H7 (cell line): ENCODE measurements around the gene MMP7. TPM values are rescaled to one million over a fixed set of nuclear protein-coding genes. Genes with fewer than 3 reads are reported as not detected.
A peak's percentile ranks its signal among the peaks of the same experiment; 100 is the strongest.

Experiments used
- DNase-seq: peaks from one replicate; pipeline ENCODE4 v3.0.0; 2012
- H3K27me3 ChIP-seq: 2 replicates; pipeline ENCODE4 v1.6.0; 2011; ENCODE audit warnings: mild to moderate bottlenecking, low read length; ENCODE audit not compliant: control insufficient read depth, insufficient read depth
- H3K36me3 ChIP-seq: replicated peaks from 2 replicates; pipeline ENCODE4 v1.5.1; 2011; ENCODE audit warnings: low read length; ENCODE audit not compliant: control insufficient read depth, insufficient read depth
- H3K4me3 ChIP-seq: 2 replicates; pipeline ENCODE4 v1.5.1; 2011; ENCODE audit warnings: low read depth, mild to moderate bottlenecking, control low read depth, low read length, moderate library complexity; ENCODE audit not compliant: insufficient read depth
- total RNA-seq: library from RNA; depleted of rRNA; stranded (reverse); fragments of >200 nt; shearing (Covaris generic); gene quantifications from 2 replicates; pipeline ENCODE4 v1.2.3, GENCODE V29; 2014; rRNA removed

MMP7 gene, protein sequence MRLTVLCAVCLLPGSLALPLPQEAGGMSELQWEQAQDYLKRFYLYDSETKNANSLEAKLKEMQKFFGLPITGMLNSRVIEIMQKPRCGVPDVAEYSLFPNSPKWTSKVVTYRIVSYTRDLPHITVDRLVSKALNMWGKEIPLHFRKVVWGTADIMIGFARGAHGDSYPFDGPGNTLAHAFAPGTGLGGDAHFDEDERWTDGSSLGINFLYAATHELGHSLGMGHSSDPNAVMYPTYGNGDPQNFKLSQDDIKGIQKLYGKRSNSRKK
- not detected in 2 replicates for total RNA-seq

DNA sequence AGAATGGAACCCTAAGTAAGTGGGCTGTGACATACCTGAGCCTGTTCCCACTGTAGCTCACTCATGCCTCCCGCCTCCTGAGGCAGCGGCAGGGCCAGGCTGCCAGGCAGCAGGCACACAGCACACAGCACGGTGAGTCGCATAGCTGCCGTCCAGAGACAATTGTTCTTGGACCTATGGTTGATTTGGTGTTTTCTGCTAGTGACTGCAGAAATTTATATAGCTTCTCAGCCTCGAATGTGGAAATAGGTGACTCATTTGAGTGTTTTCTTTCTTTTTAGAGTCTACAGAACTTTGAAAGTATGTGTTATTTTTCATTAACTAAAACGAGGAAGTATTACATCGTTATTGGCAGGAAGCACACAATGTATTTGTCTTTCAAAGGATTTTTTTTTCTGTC is at the start of gene MMP7:
Gene MMP7 (minus strand): TSS at position 190 of the 400 bp plus-strand sequence. CDS start 47 bp downstream, at position 143.
- H3K27me3 ChIP-seq = no peaks in the 10 kb centered on the region
- H3K4me3 ChIP-seq = no peak within 1 kb of the TSS
- peak; percentile 29 for DNase-seq
- no peaks in the 10 kb centered on the region for H3K36me3 ChIP-seq

DNA sequence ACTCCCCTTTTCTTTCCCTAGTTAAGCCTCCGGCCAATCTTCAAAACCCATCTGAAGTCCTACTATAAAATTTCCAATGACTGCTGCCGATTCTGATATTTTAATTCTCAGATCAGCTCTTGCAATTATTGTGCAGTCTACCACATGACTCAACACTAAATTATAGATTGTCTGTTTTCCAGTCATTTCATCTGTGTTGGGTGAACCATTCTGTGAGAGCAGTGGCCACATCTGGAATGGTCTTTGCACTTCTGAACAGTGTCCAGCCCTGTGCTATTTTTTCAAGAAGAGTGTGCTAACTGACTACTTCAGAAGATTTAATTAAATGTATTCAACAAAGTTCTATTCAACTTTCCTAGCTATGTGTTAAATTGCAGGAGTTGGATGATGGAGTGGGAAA is 47.2 kb upstream of the MMP7 start:
- Histone ChIP-seq H3K4me3 (no peak overlapping the region), H3K36me3 (no peaks in the 10 kb centered on the region), H3K27me3 (no peaks in the 10 kb centered on the region)
- DNase-seq = no peak

DNA sequence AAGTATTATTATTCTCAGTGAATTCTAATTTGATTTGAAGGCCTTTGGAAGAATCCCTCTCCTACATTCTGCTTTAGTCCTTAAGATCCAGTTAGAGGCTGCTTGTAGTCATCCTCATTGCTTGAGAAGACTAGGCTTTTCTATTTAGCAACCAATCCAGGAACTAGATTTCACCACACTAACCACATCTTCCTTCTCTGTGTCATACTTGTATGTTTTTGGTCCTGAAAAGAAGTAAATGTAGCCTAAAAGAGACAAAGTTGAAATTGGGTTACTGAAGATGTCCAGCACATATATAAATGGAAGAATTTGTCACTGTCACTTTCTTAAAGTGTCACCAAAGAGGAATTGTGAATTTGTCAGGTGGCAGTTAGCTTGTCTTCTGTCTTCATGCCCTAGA is 46.6 kb upstream of the MMP7 start:
- DNase-seq = no peak
- Histone ChIP-seq H3K27me3 (no peaks in the 10 kb centered on the region), H3K36me3 (no peaks in the 10 kb centered on the region), H3K4me3 (no peak overlapping the region)

DNA sequence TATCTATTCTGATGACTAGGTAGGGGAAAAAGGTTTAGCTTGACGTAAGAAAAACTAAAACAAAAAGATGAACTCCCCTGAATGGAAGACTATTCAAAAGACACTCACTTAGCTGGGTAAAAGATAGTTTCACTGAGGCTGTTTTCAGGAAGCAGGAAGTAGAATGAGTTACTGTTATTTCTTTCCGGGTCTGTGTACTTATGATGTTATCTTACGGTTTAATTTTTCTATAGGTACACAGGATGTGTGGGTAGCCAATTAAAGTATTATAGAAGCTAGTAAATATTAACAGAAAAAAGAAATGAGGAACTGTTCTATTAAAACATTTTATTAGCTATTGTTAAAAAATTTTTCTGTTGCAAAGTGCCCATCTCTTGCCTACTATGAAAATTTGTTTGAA is 45.8 kb upstream of the MMP7 start:
- no peak for DNase-seq
- no peaks in the 10 kb centered on the region for H3K36me3 ChIP-seq
- H3K27me3 ChIP-seq = no peaks in the 10 kb centered on the region
- no peak overlapping the region for H3K4me3 ChIP-seq

DNA sequence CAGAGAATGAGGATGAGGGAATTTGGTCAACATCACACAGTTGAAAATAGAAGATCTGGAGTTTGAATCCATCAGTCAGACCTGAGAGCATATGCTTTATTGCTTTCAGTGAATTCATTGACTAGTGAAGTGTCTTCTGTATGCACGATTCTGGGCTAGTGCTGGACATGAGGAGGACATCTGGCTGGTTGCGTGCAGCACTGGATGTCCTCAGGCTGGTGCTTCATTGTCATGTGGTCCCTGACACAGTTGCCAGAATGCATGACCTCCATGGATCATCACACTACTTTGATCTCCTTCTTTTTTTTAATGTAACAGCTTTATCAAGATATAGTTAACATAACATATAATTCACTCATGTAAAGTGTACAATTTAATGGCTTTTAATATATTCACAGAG is 44.5 kb upstream of the MMP7 start:
- H3K4me3 ChIP-seq = no peak overlapping the region
- DNase-seq = no peak
- H3K27me3 ChIP-seq = no peaks in the 10 kb centered on the region
- no peaks in the 10 kb centered on the region for H3K36me3 ChIP-seq

DNA sequence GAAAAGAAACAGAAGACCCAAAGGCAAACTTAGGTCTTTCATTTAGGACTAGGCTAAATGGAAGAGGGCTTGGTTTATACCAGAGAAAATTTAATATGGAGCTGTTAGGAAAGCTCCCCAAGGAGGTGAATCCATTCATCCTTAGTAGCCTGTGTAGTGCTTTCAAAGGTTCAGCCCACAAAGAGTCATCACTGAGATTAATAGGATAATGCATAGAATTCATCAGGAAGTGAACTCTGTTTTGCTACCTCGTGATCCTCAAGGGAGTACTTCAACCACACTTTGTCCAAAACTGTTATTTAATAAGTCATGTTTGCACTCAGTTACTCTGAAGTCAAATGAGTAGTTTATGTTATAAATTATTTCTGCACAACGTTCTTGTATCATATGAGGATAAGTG is 43.3 kb upstream of the MMP7 start:
- Histone ChIP-seq H3K27me3 (no peaks in the 10 kb centered on the region), H3K4me3 (no peak overlapping the region)

DNA sequence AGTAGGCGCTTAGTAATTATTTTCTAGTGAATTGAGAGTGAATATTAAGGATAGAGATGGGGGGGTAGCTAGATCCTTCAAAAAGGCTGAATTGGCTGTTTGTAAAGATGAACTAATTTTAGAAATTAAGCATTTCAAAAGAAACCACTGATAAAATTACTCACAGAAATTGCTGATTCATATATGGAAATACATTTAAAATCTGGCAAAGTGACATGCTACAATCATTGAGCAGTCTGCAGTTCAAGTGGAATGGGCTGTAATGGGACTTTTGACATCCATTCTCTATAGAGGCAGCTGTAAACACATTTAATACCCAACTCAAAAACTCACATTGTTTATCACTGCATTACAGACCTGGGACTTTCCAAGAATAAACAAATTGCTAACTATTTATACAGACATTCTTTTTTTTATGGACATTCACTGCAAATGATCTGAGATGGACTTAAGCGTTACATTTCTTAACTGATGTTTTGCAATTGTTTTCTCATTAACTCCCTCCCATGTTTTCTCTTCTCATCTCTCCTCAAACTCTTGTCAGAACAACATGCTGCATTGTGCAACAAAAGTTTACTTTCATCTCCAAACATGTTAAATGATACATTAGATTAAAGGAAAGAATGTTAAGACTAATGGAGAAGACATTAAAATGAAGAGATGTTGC is 42.1 kb upstream of the MMP7 start:
- Histone ChIP-seq H3K27me3 (no peaks in the 10 kb centered on the region), H3K4me3 (no peak overlapping the region), H3K36me3 (no peaks in the 10 kb centered on the region)
- DNase-seq = no peak

More for the DNA sequence above, 43.3 kb upstream of the MMP7 start:
- no peak for DNase-seq
- H3K36me3 ChIP-seq = no peaks in the 10 kb centered on the region

DNA sequence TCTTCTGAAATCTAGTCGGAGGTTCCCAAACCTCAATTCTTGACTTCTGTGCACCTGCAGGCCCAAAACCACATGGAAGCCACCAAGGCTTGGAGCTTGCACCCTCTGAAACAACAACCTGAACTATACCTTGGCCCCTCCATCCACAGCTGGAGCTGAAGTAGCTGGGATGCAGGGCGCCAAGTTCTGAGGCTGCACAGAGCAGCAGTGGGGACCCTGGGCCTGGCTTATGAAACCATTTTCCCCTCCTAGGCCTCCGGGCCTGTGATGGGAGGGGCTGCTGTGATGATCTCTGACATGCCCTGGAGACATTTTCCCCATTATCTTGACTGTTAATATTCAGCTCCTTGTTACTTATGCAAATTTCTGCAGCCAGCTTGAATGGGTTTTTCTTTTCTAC is 38.3 kb upstream of the MMP7 start:
- no peaks in the 10 kb centered on the region for H3K36me3 ChIP-seq
- no peaks in the 10 kb centered on the region for H3K27me3 ChIP-seq
- no peak for DNase-seq
- H3K4me3 ChIP-seq = no peak overlapping the region

DNA sequence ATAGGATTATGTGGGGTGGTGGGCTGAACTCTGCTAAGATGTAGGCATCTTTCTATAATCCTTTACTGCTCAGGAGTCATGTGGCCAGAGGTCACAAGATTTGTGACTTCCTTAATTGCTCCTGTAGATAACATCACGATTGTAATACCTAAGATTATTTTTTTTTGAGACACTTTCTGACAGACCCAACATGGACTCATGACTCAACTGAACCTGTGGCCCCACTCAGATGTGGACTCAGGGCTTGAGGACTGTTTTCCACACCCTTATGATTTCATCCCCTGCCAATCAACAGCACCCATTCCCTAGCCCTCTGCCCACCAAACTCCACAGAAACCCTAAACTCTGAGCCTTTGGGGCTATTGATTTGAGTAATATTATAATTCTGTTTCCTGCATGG is 35.6 kb upstream of the MMP7 start:
- no peak overlapping the region for H3K4me3 ChIP-seq
- H3K27me3 ChIP-seq = no peaks in the 10 kb centered on the region
- no peaks in the 10 kb centered on the region for H3K36me3 ChIP-seq
- no peak for DNase-seq

DNA sequence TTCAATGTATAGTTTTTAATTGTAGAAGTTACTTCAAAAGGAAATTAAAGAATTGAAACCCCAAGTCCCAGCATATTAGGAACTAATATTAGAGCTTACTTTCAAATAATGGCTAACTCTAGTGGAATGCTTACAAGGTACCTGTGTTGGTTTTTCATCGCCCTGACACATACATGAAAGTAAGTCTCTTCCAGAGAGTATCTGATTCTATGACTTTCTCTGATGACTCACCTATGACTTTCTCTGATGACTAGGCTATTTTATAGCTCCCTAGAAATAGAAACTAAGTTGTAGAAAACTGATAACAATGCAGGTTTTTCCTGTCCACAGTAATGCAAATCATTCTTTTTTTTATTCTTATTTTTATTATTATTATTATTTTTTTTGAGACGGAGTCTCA is 33.6 kb upstream of the MMP7 start:
- no peaks in the 10 kb centered on the region for H3K27me3 ChIP-seq
- DNase-seq = no peak

DNA sequence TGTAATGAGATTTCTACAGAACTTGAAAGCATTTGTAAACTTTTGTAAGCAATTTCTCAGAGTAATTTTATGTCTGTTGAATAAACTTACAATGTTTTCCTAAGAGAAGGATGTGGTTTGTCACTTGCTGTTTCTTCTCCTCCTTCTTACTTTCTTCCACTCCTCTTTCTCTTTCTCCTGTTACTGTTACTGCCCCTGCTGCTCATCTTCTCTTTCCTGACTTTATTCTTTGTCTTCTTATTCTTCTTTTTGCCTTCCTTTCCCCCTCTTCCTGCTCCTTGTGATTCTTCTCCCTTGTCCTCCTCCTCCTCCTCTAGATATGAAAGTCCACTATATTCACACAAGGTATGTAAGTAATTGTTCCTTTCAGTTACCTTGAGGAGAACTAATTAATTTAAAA is 31.1 kb upstream of the MMP7 start:
- no peaks in the 10 kb centered on the region for H3K27me3 ChIP-seq
- DNase-seq = no peak
- no peaks in the 10 kb centered on the region for H3K36me3 ChIP-seq
- H3K4me3 ChIP-seq = no peak overlapping the region

More for the DNA sequence above, 33.6 kb upstream of the MMP7 start:
- Histone ChIP-seq H3K36me3 (no peaks in the 10 kb centered on the region), H3K4me3 (no peak overlapping the region)

DNA sequence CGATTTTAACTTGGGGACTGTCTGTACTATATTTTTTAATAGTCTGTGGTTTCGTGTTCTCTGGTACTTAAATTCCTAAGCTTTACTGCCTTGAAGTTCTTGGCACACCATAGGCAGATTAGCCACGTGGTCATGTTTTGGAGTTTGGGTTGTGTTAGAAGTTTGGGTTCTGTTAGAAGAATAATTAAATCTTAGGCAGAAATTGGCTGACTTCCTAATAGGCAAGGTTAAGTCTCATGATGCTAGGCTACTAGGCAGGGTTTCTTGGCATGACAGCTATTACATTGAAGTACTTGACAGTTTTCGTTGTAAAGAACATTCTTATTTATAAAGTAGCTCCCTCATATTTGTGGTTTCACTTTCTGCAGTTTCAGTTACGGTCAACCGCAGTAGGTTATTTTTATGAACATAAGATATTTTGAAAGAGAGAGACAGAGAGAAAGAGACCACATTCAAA is 30.0 kb upstream of the MMP7 start:
- Histone ChIP-seq H3K27me3 (no peaks in the 10 kb centered on the region), H3K36me3 (no peaks in the 10 kb centered on the region), H3K4me3 (no peak overlapping the region)
- no peak for DNase-seq

DNA sequence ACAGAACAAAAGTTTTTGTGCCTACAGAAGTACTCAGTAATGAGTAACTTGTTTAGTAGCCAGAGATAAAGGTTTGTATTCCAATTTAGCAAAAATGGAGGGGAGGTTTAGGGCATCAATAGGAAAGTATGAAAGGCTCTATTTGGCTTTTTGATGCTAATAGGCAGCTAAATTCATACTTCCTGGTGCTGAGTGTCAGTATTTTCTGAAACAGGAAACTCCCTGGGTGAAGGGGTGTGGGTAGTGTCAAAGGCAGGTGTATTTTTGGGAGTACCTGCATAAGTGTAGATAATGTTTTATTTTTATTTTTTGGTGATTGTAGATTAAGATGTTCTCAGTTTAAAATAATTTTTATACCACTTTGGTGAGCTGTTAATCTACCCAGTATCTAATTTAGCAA is 29.3 kb upstream of the MMP7 start:
- Histone ChIP-seq H3K27me3 (no peaks in the 10 kb centered on the region), H3K4me3 (no peak overlapping the region), H3K36me3 (no peaks in the 10 kb centered on the region)
- no peak for DNase-seq

DNA sequence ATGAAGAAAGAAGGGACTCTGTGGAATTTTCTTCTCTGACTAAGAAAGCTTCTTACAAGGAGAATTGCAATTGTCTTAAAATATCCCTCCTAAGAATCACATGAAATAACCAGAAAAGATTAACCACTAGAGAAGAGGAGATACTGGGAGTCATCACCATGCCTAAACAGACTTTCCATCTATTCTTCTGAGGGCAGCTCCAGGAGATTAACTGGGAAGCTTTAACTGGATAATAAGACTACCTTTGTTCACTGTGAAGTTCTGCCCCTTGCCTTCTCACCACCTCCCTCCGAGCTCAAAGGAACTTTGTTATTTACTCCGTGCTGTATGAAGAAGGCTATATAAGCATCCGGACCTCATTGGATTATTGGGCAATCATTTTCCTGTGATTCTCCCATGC is 24.5 kb upstream of the MMP7 start:
- H3K36me3 ChIP-seq = no peaks in the 10 kb centered on the region
- DNase-seq = no peak
- no peak overlapping the region for H3K4me3 ChIP-seq
- no peaks in the 10 kb centered on the region for H3K27me3 ChIP-seq

DNA sequence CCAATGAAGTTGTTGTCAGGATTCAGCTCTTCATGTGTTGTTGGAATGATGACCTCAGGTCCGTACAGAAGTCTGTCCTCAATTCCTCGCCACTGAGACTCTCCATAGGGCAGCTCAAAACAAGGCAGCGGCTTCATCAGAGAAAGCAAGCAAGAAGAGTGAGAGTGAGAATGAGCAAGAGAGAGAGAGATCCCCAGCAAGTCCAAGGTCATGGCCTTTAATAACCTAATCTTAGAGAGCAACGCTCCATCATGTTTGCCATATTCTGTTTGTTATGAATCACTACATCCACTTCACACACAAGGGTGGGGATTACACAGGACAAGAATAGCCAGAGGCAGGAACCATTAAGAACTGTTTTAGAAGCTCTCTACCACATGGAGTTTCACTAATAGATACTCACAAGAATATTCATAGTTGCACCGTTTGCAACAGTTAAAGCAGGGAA is 23.3 kb upstream of the MMP7 start:
- DNase-seq = no peak
- H3K27me3 ChIP-seq = no peaks in the 10 kb centered on the region
- no peaks in the 10 kb centered on the region for H3K36me3 ChIP-seq
- H3K4me3 ChIP-seq = no peak overlapping the region
